H9 (cell line): Measurements from ENCODE around the gene OR9G1. TPM values are rescaled to one million over a fixed set of nuclear protein-coding genes. Genes with fewer than 3 reads are reported as not detected.

Experiments used
- DNase-seq: peaks from one replicate; pipeline ENCODE4 v3.0.0-alpha.2; 2017
- H2AFZ ChIP-seq: one replicate; pipeline ENCODE4 v1.6.1; 2013; ENCODE audit warnings: mild to moderate bottlenecking, low read length, control low read depth, moderate library complexity
- H2AK5ac ChIP-seq: 2 replicates; pipeline ENCODE4 v1.6.1; 2013; ENCODE audit warnings: low read length, control low read depth, mixed read lengths; ENCODE audit not compliant: insufficient read length
- H2BK120ac ChIP-seq: one replicate; pipeline ENCODE4 v1.6.1; 2013; ENCODE audit warnings: low read depth, mild to moderate bottlenecking, low read length, control low read depth, inconsistent platforms; ENCODE audit not compliant: poor library complexity, severe bottlenecking
- H2BK12ac ChIP-seq: 2 replicates; pipeline ENCODE4 v1.6.1; 2013; ENCODE audit warnings: low read length, control low read depth, mixed read lengths, low read depth; ENCODE audit not compliant: insufficient read length
- H2BK15ac ChIP-seq: 2 replicates; pipeline ENCODE4 v1.6.1; 2013; ENCODE audit warnings: low read depth, low read length, control low read depth
- H2BK20ac ChIP-seq: one replicate; pipeline ENCODE4 v1.6.1; 2013; ENCODE audit warnings: low read depth, mild to moderate bottlenecking, low read length, control low read depth, inconsistent platforms; ENCODE audit not compliant: poor library complexity, severe bottlenecking
- H2BK5ac ChIP-seq: 2 replicates; pipeline ENCODE4 v1.6.1; 2013; ENCODE audit warnings: low read length, control low read depth, mixed read lengths; ENCODE audit not compliant: insufficient read length
- H3K14ac ChIP-seq: 2 replicates; pipeline ENCODE4 v1.6.1; 2013; ENCODE audit warnings: low read length, control low read depth; ENCODE audit not compliant: insufficient read depth
- H3K18ac ChIP-seq: 2 replicates; pipeline ENCODE4 v1.6.1; 2013; ENCODE audit warnings: low read depth, mild to moderate bottlenecking, mixed read lengths, low read length, control low read depth; ENCODE audit not compliant: insufficient read length
- H3K23ac ChIP-seq: 2 replicates; pipeline ENCODE4 v1.6.1; 2013; ENCODE audit warnings: low read length, control low read depth, mixed read lengths, low read depth; ENCODE audit not compliant: insufficient read length
- H3K23me2 ChIP-seq: 2 replicates; pipeline ENCODE4 v1.6.1; 2013; ENCODE audit warnings: low read depth, mild to moderate bottlenecking, mixed read lengths, low read length, control low read depth; ENCODE audit not compliant: insufficient read length, poor library complexity, severe bottlenecking
- H3K27ac ChIP-seq: 2 replicates; pipeline ENCODE4 v1.5.1; 2013; ENCODE audit warnings: low read length, control low read depth, mixed read lengths, low read depth; ENCODE audit not compliant: insufficient read length
- H3K27me3 ChIP-seq: 2 replicates; pipeline ENCODE4 v1.6.1; 2013; ENCODE audit warnings: low read length, control low read depth, inconsistent platforms; ENCODE audit not compliant: insufficient read depth
- H3K4ac ChIP-seq: 2 replicates; pipeline ENCODE4 v1.6.1; 2013; ENCODE audit warnings: low read depth, mild to moderate bottlenecking, control low read depth, inconsistent platforms, low read length, moderate library complexity
- H3K4me1 ChIP-seq: 2 replicates; pipeline ENCODE4 v1.6.1; 2013; ENCODE audit warnings: low read length, control low read depth, inconsistent platforms; ENCODE audit not compliant: insufficient read depth
- H3K4me2 ChIP-seq: 2 replicates; pipeline ENCODE4 v1.6.1; 2013; ENCODE audit warnings: low read length, control low read depth, mixed read lengths; ENCODE audit not compliant: insufficient read length, insufficient read depth
- H3K56ac ChIP-seq: 2 replicates; pipeline ENCODE4 v1.6.1; 2013; ENCODE audit warnings: low read depth, mild to moderate bottlenecking, mixed read lengths, low read length, control low read depth; ENCODE audit not compliant: insufficient read length
- H3K79me1 ChIP-seq: 2 replicates; pipeline ENCODE4 v1.6.1; 2013; ENCODE audit warnings: low read depth, mild to moderate bottlenecking, moderate library complexity, low read length, control low read depth, inconsistent platforms; ENCODE audit not compliant: insufficient read depth, poor library complexity, severe bottlenecking
- H3K79me2 ChIP-seq: 2 replicates; pipeline ENCODE4 v1.6.1; 2013; ENCODE audit warnings: low read length, control low read depth, inconsistent platforms; ENCODE audit not compliant: insufficient read depth
- H3K9ac ChIP-seq: 2 replicates; pipeline ENCODE4 v1.6.1; 2013; ENCODE audit warnings: low read length, control low read depth, mixed read lengths; ENCODE audit not compliant: insufficient read length; ENCODE audit errors: extremely low read depth
- H3K9me3 ChIP-seq: one replicate; pipeline ENCODE4 v1.6.1; 2013; ENCODE audit warnings: low read depth, low read length, inconsistent platforms; ENCODE audit not compliant: control insufficient read depth
- H3T11ph ChIP-seq: one replicate; pipeline ENCODE4 v1.6.1; 2013; ENCODE audit warnings: mild to moderate bottlenecking, low read length, control low read depth, inconsistent platforms
- H4K20me1 ChIP-seq: one replicate; pipeline ENCODE4 v1.6.1; 2013; ENCODE audit not compliant: control insufficient read depth, insufficient read length, insufficient read depth
- H4K5ac ChIP-seq: 2 replicates; pipeline ENCODE4 v1.6.1; 2013; ENCODE audit warnings: low read depth, mild to moderate bottlenecking, mixed read lengths, low read length, control low read depth; ENCODE audit not compliant: insufficient read length
- H4K8ac ChIP-seq: replicated peaks from 2 replicates; pipeline ENCODE4 v1.6.1; 2013; ENCODE audit warnings: low read length, control low read depth, mixed read lengths, low read depth; ENCODE audit not compliant: insufficient read length
- H4K91ac ChIP-seq: 2 replicates; pipeline ENCODE4 v1.6.1; 2013; ENCODE audit warnings: low read depth, mild to moderate bottlenecking, moderate library complexity, mixed read lengths, low read length, control low read depth; ENCODE audit not compliant: insufficient read length
- H3K27ac Mint-ChIP-seq, 3 experiments: 2 replicates in 2 of 3; 3 replicates in 1 of 3; pipeline ENCODE4 v1.8.0; 2020 to 2021; ENCODE audit warnings: mixed read lengths in 3 of 3, mild to moderate bottlenecking in 1 of 3, moderate library complexity in 1 of 3
- H3K27me3 Mint-ChIP-seq: 2 replicates; pipeline ENCODE4 v1.8.0; 2021; ENCODE audit warnings: low read depth, mild to moderate bottlenecking, moderate library complexity, mixed read lengths
- H3K36me3 Mint-ChIP-seq, 3 experiments: 2 replicates in 2 of 3; 3 replicates in 1 of 3; pipeline ENCODE4 v1.8.0; 2020 to 2021; ENCODE audit warnings: low read depth in 3 of 3, mixed read lengths in 3 of 3; ENCODE audit not compliant: insufficient read depth in 1 of 3
- H3K4me1 Mint-ChIP-seq, 2 experiments: 2 replicates each; pipeline ENCODE4 v1.8.0; 2020; ENCODE audit warnings: mixed read lengths in 2 of 2
- H3K4me3 Mint-ChIP-seq, 2 experiments: 2 replicates in 1 of 2; 3 replicates in 1 of 2; pipeline ENCODE4 v1.8.0; 2020 to 2021; ENCODE audit warnings: mild to moderate bottlenecking in 2 of 2, mixed read lengths in 2 of 2, moderate library complexity in 1 of 2
- H3K9me3 Mint-ChIP-seq, 2 experiments: 2 replicates in 1 of 2; 3 replicates in 1 of 2; pipeline ENCODE4 v1.8.0; 2020; ENCODE audit warnings: mild to moderate bottlenecking in 2 of 2, mixed read lengths in 2 of 2, moderate library complexity in 1 of 2
- CTCF ChIP-seq: fragments of 200-600 bp; sonication (generic); conservative IDR thresholded peaks from 3 replicates; pipeline ENCODE4 v1.8.0; 2021; ENCODE audit warnings: antibody characterized with exemption, mild to moderate bottlenecking
- WGBS: extraction: QIAGEN DNeasy Blood & Tissue Kit; methylation state at CpG from one replicate; pipeline ENCODE4 v1.1.7; 2013; ENCODE audit warnings: missing lambda C conversion rate, low lambda C conversion rate, mixed read lengths; ENCODE audit not compliant: insufficient read length; ENCODE audit errors: extremely low coverage; 5-methylcytosine and 5-hydroxymethylcytosine counted together
- total RNA-seq: library from RNA; stranded (reverse); gene quantifications from 2 replicates; pipeline ENCODE4 v1.2.1, GENCODE V29; 2021

Gene OR9G1
- total RNA-seq, 1 experiment from 2014 or later = not detected

GRCh38 chr11:56663386-56663785 is 35.5 kb upstream of the OR9G1 start, which contains the start of gene OR5AR1:
Gene OR5AR1, plus strand, starts transcription at chr11:56663686. Its CDS starts 0 bp downstream, at chr11:56663686.
- Histone ChIP-seq H3K14ac (no peak within 1 kb of the TSS), H3K56ac (no peak within 1 kb of the TSS), H3K4me1 (no peaks in the 10 kb centered on the region), H3K4ac (no peak within 1 kb of the TSS), H3K27me3 (no peaks in the 10 kb centered on the region), H3K27ac (no peak within 1 kb of the TSS), H3T11ph (no peak within 1 kb of the TSS), H3K23me2 (no peaks in the 10 kb centered on the region), H4K91ac (no peak within 1 kb of the TSS), H4K8ac (no peak within 1 kb of the TSS), H3K9ac (no peak within 1 kb of the TSS), H2BK15ac (no peak within 1 kb of the TSS), H4K20me1 (no peaks in the 10 kb centered on the region), H3K9me3 (no peaks in the 10 kb centered on the region), H2AFZ (no peak within 1 kb of the TSS), H3K23ac (no peak within 1 kb of the TSS), H2BK12ac (no peak within 1 kb of the TSS), H3K79me1 (no peaks in the 10 kb centered on the region), H3K79me2 (no peaks in the 10 kb centered on the region), H3K18ac (no peak within 1 kb of the TSS), H3K4me2 (no peak within 1 kb of the TSS), H4K5ac (no peak within 1 kb of the TSS), H2AK5ac (no peak within 1 kb of the TSS), H2BK5ac (no peak within 1 kb of the TSS), H2BK20ac (no peak within 1 kb of the TSS), H2BK120ac (no peak within 1 kb of the TSS)
- WGBS = no CpG with 5 or more reads among the region's 2 CpGs
- H3K4me1 Mint-ChIP-seq = peaks cover 33 to 37% of the 10 kb centered on the region in 2 experiments
- peaks cover 0 to 9% of the 10 kb centered on the region in 2 experiments for H3K9me3 Mint-ChIP-seq
- peaks cover under 1 to 26% (median 18%) of the 10 kb centered on the region in 3 experiments; a peak in 6 of 7 replicates for H3K36me3 Mint-ChIP-seq
- no peak within 1 kb of the TSS for H3K4me3 Mint-ChIP-seq
- TF ChIP-seq CTCF = no peak
- no peak for DNase-seq
- no peaks in the 10 kb centered on the region for H3K27me3 Mint-ChIP-seq
- H3K27ac Mint-ChIP-seq = no peak within 1 kb of the TSS; a peak in 1 of 7 replicates
